Neural cell (in vitro differentiated cells): Measurements from ENCODE around the gene KCNA3. TPM values are rescaled to one million over a fixed set of nuclear protein-coding genes. Genes with fewer than 3 reads are reported as not detected.

Experiments used
- H2AFZ ChIP-seq: fragments of 200-600, 300-800 bp; sonication (generic), shearing (Covaris generic); 2 replicates; pipeline ENCODE4 v1.6.0; 2014; ENCODE audit warnings: low read depth, mild to moderate bottlenecking, antibody characterized with exemption, low read length, moderate library complexity
- H3F3A ChIP-seq: fragments of 200-600 bp; shearing (Covaris generic); 2 replicates; pipeline ENCODE4 v1.6.1; 2016; ENCODE audit warnings: mild to moderate bottlenecking, moderate library complexity, mixed read lengths, antibody characterized with exemption, low read length; ENCODE audit not compliant: insufficient read depth, poor library complexity, severe bottlenecking
- H3K27ac ChIP-seq: fragments of 200-600, 300-800 bp; sonication (generic), shearing (Covaris generic); 2 replicates; pipeline ENCODE4 v1.5.1; 2014; ENCODE audit warnings: mild to moderate bottlenecking, low read length, moderate library complexity
- H3K27me3 ChIP-seq: fragments of 300-800, 200-600 bp; sonication (generic), shearing (Covaris generic); 2 replicates; pipeline ENCODE4 v1.6.0; 2014; ENCODE audit warnings: mild to moderate bottlenecking, low read depth, low read length, moderate library complexity; ENCODE audit not compliant: insufficient read depth
- H3K36me3 ChIP-seq: fragments of 300-800, 200-600 bp; sonication (generic), shearing (Covaris generic); 2 replicates; pipeline ENCODE4 v1.5.1; 2014; ENCODE audit warnings: mild to moderate bottlenecking, antibody characterized with exemption, low read length, moderate library complexity; ENCODE audit not compliant: insufficient read depth
- H3K4me2 ChIP-seq: fragments of 300-800, 200-600 bp; sonication (generic), shearing (Covaris generic); 2 replicates; pipeline ENCODE4 v1.6.0; 2014; ENCODE audit warnings: mild to moderate bottlenecking, low read length
- H3K4me3 ChIP-seq: fragments of 300-800, 200-600 bp; sonication (generic), shearing (Covaris generic); 2 replicates; pipeline ENCODE4 v1.5.1; 2014; ENCODE audit warnings: mild to moderate bottlenecking, low read length, moderate library complexity
- H3K79me2 ChIP-seq: fragments of 200-600 bp; shearing (Covaris generic); replicated peaks from 2 replicates; pipeline ENCODE4 v1.6.0; 2014; ENCODE audit warnings: mild to moderate bottlenecking, low read length, moderate library complexity; ENCODE audit not compliant: insufficient read depth
- H3K9ac ChIP-seq: fragments of 300-800, 200-600 bp; sonication (generic), shearing (Covaris generic); 2 replicates; pipeline ENCODE4 v1.6.1; 2016; ENCODE audit warnings: mild to moderate bottlenecking, low read length, mixed read lengths
- H3K9me2 ChIP-seq: fragments of 200-600 bp; shearing (Covaris generic); 2 replicates; pipeline ENCODE4 v1.6.1; 2016; ENCODE audit warnings: mild to moderate bottlenecking, low read length, mixed read lengths; ENCODE audit not compliant: insufficient read depth
- H3K9me3 ChIP-seq: fragments of 200-600, 300-800 bp; sonication (generic), shearing (Covaris generic); 2 replicates; pipeline ENCODE4 v1.6.1; 2016; ENCODE audit warnings: mild to moderate bottlenecking, mixed run types, low read length, moderate library complexity, mixed read lengths
- H4K20me1 ChIP-seq: fragments of 200-600 bp; shearing (Covaris generic); 2 replicates; pipeline ENCODE4 v1.6.1; 2016; ENCODE audit warnings: mild to moderate bottlenecking, mixed run types; ENCODE audit not compliant: insufficient read depth
- CTCF ChIP-seq: fragments of 450-650 bp; IDR thresholded peaks from 2 replicates; pipeline ENCODE4 v1.5.1; 2014; ENCODE audit warnings: antibody characterized with exemption, mild to moderate bottlenecking, moderate library complexity; ENCODE audit not compliant: poor library complexity, severe bottlenecking
- EP300 ChIP-seq: fragments of 450-650 bp; conservative IDR thresholded peaks from 2 replicates; pipeline ENCODE4 v1.6.1; 2014; ENCODE audit warnings: antibody characterized with exemption, mild to moderate bottlenecking, moderate library complexity; ENCODE audit not compliant: poor library complexity, severe bottlenecking
- EZH2 ChIP-seq: fragments of 200-600, 300-800 bp; shearing (Covaris generic), sonication (generic); IDR thresholded peaks from 2 replicates; pipeline ENCODE4 v1.6.1; 2014; ENCODE audit warnings: antibody characterized with exemption, low read length, borderline replicate concordance, mild to moderate bottlenecking; ENCODE audit not compliant: insufficient read depth, poor library complexity, severe bottlenecking
- MXI1 ChIP-seq: fragments of 450-650 bp; conservative IDR thresholded peaks from 2 replicates; pipeline ENCODE4 v1.6.1; 2014; ENCODE audit warnings: antibody characterized with exemption, mild to moderate bottlenecking; ENCODE audit not compliant: poor library complexity, severe bottlenecking
- POLR2AphosphoS5 ChIP-seq: IDR thresholded peaks from 2 replicates; pipeline ENCODE4 v1.6.1; 2012
- RAD21 ChIP-seq: fragments of 450-650 bp; conservative IDR thresholded peaks from 2 replicates; pipeline ENCODE4 v1.6.1; 2014; ENCODE audit warnings: antibody characterized with exemption, mild to moderate bottlenecking, moderate library complexity
- SMC3 ChIP-seq: fragments of 450-650 bp; conservative IDR thresholded peaks from 2 replicates; pipeline ENCODE4 v1.6.1; 2014; ENCODE audit warnings: antibody characterized with exemption, mild to moderate bottlenecking, moderate library complexity; ENCODE audit not compliant: poor library complexity
- TAF1 ChIP-seq: IDR thresholded peaks from 2 replicates; pipeline ENCODE4 v1.6.1; 2012; ENCODE audit warnings: low read depth
- polyA plus RNA-seq: library from polyadenylated mRNA; depleted of rRNA; stranded (reverse); fragments of >200 nt; gene quantifications from 2 replicates; pipeline ENCODE4 v1.2.3, GENCODE V29; 2014
- TF ChIP-seq, protein P1 (sequence below): IDR thresholded peaks from 2 replicates; pipeline ENCODE4 v1.6.1; 2012; ENCODE audit warnings: borderline replicate concordance

KCNA3 gene
- polyA plus RNA-seq, 1 donor from 2014 or later, result 5.6 TPM

DNA sequence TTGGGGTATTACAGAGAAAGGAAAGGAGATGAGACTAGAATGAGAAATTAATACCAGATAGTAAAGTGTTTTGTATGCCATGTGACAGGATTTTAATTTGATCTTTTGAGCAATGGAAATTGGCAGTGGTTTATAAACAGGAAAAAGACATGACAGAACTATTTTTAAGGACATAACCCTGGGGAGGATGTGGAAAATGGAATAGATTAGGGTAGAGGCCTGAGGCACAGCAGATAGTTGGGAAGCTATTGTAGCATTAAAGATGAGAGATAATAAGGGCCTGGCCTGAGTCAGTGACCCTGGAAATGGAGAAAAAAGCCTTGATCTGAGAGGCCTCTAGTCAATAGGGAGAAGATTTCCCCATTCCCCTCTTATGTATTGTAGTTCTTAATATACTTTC lies 22.1 kb upstream of the KCNA3 start:
- Histone ChIP-seq H3K9me3 (no peaks in the 10 kb centered on the region), H2AFZ (no peak overlapping the region), H3K4me3 (no peak overlapping the region), H3K9ac (no peak overlapping the region), H3K36me3 (no peaks in the 10 kb centered on the region), H4K20me1 (no peaks in the 10 kb centered on the region), H3K4me2 (no peak overlapping the region), H3K9me2 (no peaks in the 10 kb centered on the region), H3K27ac (no peak overlapping the region), H3K27me3 (no peaks in the 10 kb centered on the region), H3K79me2 (no peaks in the 10 kb centered on the region), H3F3A (no peaks in the 10 kb centered on the region)
- TF ChIP-seq CTCF, result no peak
- TF ChIP-seq SMC3, result no peak
- TF ChIP-seq MXI1, result no peak
- TF ChIP-seq RAD21, result no peak
- TF ChIP-seq EP300, result no peak
- no peak for TF ChIP-seq EZH2

- H3K4me2 ChIP-seq, result no peak overlapping the region
- H3K36me3 ChIP-seq, result no peaks in the 10 kb centered on the region
- no peaks in the 10 kb centered on the region for H3K79me2 ChIP-seq
- H4K20me1 ChIP-seq, result no peaks in the 10 kb centered on the region
- H3K9me3 ChIP-seq, result no peaks in the 10 kb centered on the region
- TF ChIP-seq SMC3, result no peak
- TF ChIP-seq EP300, result no peak
- TF ChIP-seq POLR2AphosphoS5, result no peak
- TF ChIP-seq TAF1, result no peak
- no peak for TF ChIP-seq RAD21
- TF ChIP-seq, protein P1, sequence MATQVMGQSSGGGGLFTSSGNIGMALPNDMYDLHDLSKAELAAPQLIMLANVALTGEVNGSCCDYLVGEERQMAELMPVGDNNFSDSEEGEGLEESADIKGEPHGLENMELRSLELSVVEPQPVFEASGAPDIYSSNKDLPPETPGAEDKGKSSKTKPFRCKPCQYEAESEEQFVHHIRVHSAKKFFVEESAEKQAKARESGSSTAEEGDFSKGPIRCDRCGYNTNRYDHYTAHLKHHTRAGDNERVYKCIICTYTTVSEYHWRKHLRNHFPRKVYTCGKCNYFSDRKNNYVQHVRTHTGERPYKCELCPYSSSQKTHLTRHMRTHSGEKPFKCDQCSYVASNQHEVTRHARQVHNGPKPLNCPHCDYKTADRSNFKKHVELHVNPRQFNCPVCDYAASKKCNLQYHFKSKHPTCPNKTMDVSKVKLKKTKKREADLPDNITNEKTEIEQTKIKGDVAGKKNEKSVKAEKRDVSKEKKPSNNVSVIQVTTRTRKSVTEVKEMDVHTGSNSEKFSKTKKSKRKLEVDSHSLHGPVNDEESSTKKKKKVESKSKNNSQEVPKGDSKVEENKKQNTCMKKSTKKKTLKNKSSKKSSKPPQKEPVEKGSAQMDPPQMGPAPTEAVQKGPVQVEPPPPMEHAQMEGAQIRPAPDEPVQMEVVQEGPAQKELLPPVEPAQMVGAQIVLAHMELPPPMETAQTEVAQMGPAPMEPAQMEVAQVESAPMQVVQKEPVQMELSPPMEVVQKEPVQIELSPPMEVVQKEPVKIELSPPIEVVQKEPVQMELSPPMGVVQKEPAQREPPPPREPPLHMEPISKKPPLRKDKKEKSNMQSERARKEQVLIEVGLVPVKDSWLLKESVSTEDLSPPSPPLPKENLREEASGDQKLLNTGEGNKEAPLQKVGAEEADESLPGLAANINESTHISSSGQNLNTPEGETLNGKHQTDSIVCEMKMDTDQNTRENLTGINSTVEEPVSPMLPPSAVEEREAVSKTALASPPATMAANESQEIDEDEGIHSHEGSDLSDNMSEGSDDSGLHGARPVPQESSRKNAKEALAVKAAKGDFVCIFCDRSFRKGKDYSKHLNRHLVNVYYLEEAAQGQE, result no peak
- TF ChIP-seq CTCF, result no peak
- no peak for TF ChIP-seq EZH2
- no peak for TF ChIP-seq MXI1
- no peak overlapping the region for H3K4me3 ChIP-seq
- H3K9me2 ChIP-seq, result no peaks in the 10 kb centered on the region
- H3F3A ChIP-seq, result no peaks in the 10 kb centered on the region
- H2AFZ ChIP-seq, result no peak overlapping the region
- H3K27ac ChIP-seq, result no peak overlapping the region
- no peak overlapping the region for H3K9ac ChIP-seq
- no peaks in the 10 kb centered on the region for H3K27me3 ChIP-seq
Observed at GRCh38 chr1:110690709-110691365, 16.1 kb upstream of the KCNA3 start.
